Cardiac muscle cell (in vitro differentiated cells and primary cell): Measurements from ENCODE around the gene ATAD2B. TPM values are rescaled to one million over a fixed set of nuclear protein-coding genes. Genes with fewer than 3 reads are reported as not detected.

Experiments used
- DNase-seq, 2 donors: peaks; one replicate each; pipeline versions ENCODE4 v3.0.0 to v3.0.0-alpha.2; 2010 to 2017; ENCODE audit warnings: low read depth in 1 of 2, low spot score in 1 of 2
- H3K27ac ChIP-seq: fragments of 200-600 bp; sonication (generic); 2 replicates; pipeline ENCODE4 v1.5.1; 2016
- H3K27me3 ChIP-seq: fragments of 200-600 bp; sonication (generic); 2 replicates; pipeline ENCODE4 v1.6.0; 2016; ENCODE audit warnings: control low read depth
- H3K36me3 ChIP-seq: fragments of 200-600 bp; sonication (generic); 2 replicates; pipeline ENCODE4 v1.5.1; 2016; ENCODE audit warnings: control low read depth
- H3K4me1 ChIP-seq: fragments of 200-600 bp; sonication (generic); 2 replicates; pipeline ENCODE4 v1.8.1; 2017; ENCODE audit warnings: low read depth, mild to moderate bottlenecking, mixed run types
- H3K4me3 ChIP-seq: fragments of 200-600 bp; sonication (generic); 2 replicates; pipeline ENCODE4 v1.5.1; 2016; ENCODE audit warnings: mild to moderate bottlenecking
- H3K9me3 ChIP-seq: fragments of 200-600 bp; sonication (generic); 2 replicates; pipeline ENCODE4 v1.5.1; 2017; ENCODE audit warnings: low read depth, mild to moderate bottlenecking, control low read depth
- CTCF ChIP-seq: IDR thresholded peaks from 2 replicates; pipeline ENCODE4 v1.5.1; 2012; ENCODE audit warnings: low read depth, mild to moderate bottlenecking, low read length
- polyA plus RNA-seq: library from polyadenylated mRNA; unstranded; fragments of >200 nt; fragmentation: Nextera tagmentation; extraction: Ambion mirVana; gene quantifications from 2 replicates; pipeline ENCODE4 v1.2.1, GENCODE V29; 2016
- total RNA-seq: library from RNA; depleted of rRNA; stranded (reverse); fragments of >200 nt; gene quantifications from 2 replicates; pipeline ENCODE4 v1.2.3, GENCODE V29; 2016

ATAD2B gene
- total and polyA plus RNA-seq, 2 experiments from 2014 or later, result 10.7 to 17.2 TPM

GRCh38 chr2:23900133-23900532 lies 26.8 kb downstream of the ATAD2B start:
- no peak for DNase-seq
- H3K4me1 ChIP-seq, result peaks cover 4% of the 10 kb centered on the region
- H3K27ac ChIP-seq, result no peak overlapping the region
- no peaks in the 10 kb centered on the region for H3K27me3 ChIP-seq
- H3K36me3 ChIP-seq, result no peaks in the 10 kb centered on the region
- H3K9me3 ChIP-seq, result no peaks in the 10 kb centered on the region
- no peak for TF ChIP-seq CTCF
- H3K4me3 ChIP-seq, result no peak overlapping the region

- Histone ChIP-seq H3K27ac (no peak overlapping the region), H3K36me3 (peaks cover 47% of the 10 kb centered on the region)
- TF ChIP-seq CTCF, result no peak
Measured at GRCh38 chr2:23871206-23871605, 55.7 kb downstream of the ATAD2B start.

GRCh38 chr2:23867449-23867848 lies 59.5 kb downstream of the ATAD2B start:
- no peak for TF ChIP-seq CTCF
- H3K9me3 ChIP-seq, result no peaks in the 10 kb centered on the region
- H3K27me3 ChIP-seq, result no peaks in the 10 kb centered on the region
- no peak overlapping the region for H3K27ac ChIP-seq
- H3K36me3 ChIP-seq, result peaks cover 50% of the 10 kb centered on the region
- no peak overlapping the region for H3K4me3 ChIP-seq
- no peaks in the 10 kb centered on the region for H3K4me1 ChIP-seq
- no peak for DNase-seq

More at GRCh38 chr2:23871206-23871605, 55.7 kb downstream of the ATAD2B start:
- Histone ChIP-seq H3K9me3 (no peaks in the 10 kb centered on the region), H3K27me3 (no peaks in the 10 kb centered on the region), H3K4me1 (no peaks in the 10 kb centered on the region), H3K4me3 (no peak overlapping the region)
- no peak for DNase-seq

GRCh38 chr2:23862716-23863426 lies 64.1 kb downstream of the ATAD2B start:
- Histone ChIP-seq H3K27me3 (no peaks in the 10 kb centered on the region), H3K27ac (no peak overlapping the region), H3K4me1 (no peaks in the 10 kb centered on the region), H3K36me3 (peaks cover 38% of the 10 kb centered on the region), H3K4me3 (no peak overlapping the region), H3K9me3 (no peaks in the 10 kb centered on the region)
- no peak for DNase-seq
- TF ChIP-seq CTCF, result no peak

- Histone ChIP-seq H3K36me3 (peaks cover 33% of the 10 kb centered on the region), H3K9me3 (no peaks in the 10 kb centered on the region), H3K27ac (no peak overlapping the region), H3K4me3 (no peak overlapping the region), H3K27me3 (no peaks in the 10 kb centered on the region), H3K4me1 (no peaks in the 10 kb centered on the region)
- no peak for TF ChIP-seq CTCF
- DNase-seq, result no peak
Measured at GRCh38 chr2:23861952-23862351, 65.0 kb downstream of the ATAD2B start.

GRCh38 chr2:23859983-23860382 lies 66.9 kb downstream of the ATAD2B start:
- Histone ChIP-seq H3K27ac (no peak overlapping the region), H3K27me3 (no peaks in the 10 kb centered on the region), H3K9me3 (no peaks in the 10 kb centered on the region), H3K36me3 (peaks cover 28% of the 10 kb centered on the region), H3K4me3 (no peak overlapping the region), H3K4me1 (no peaks in the 10 kb centered on the region)
- TF ChIP-seq CTCF, result no peak
- DNase-seq, result peak in 1 of 2 donors; percentile 5
